Ovary (tissue), 3 donors: ENCODE measurements around the gene ASCL5.

Experiments
- CTCF ChIP-seq, 3 donors: fragments of 450-650 bp in 2 of 3; fragments of 200-600 bp in 1 of 3; IDR thresholded peaks; one replicate each; pipeline versions ENCODE4 v1.5.1 to v1.8.0; 2016 to 2022; ENCODE audit warnings: antibody characterized with exemption in 3 of 3, mild to moderate bottlenecking in 1 of 3
- EP300 ChIP-seq: sonication (generic); formaldehyde crosslinking; IDR thresholded peaks from one replicate; pipeline ENCODE4 v1.6.1; 2017; ENCODE audit warnings: antibody characterized with exemption
- POLR2A ChIP-seq: fragments of 450-650 bp; IDR thresholded peaks from one replicate; pipeline ENCODE4 v1.6.1; 2017; ENCODE audit warnings: antibody characterized with exemption, mild to moderate bottlenecking, moderate library complexity
- donor health status: DM: no; HTN: no; CAD: no.

- TF ChIP-seq POLR2A = no peak
- no peak for TF ChIP-seq CTCF (IDR thresholded peaks at IDR 0.05)
- TF ChIP-seq EP300 = no peak
Measured at GRCh38 chr1:201103666-201104065, 23.3 kb downstream of the ASCL5 start.
